HFF-Myc (cell line): ENCODE results near the gene ELAVL1.

Experiments
- DNase-seq: peaks from one replicate; pipeline ENCODE4 v3.0.0-alpha.2; 2011; ENCODE audit warnings: low read depth; ENCODE audit errors: extremely low read depth
- H3K4me3 ChIP-seq: replicated peaks from 2 replicates; pipeline ENCODE4 v1.5.1; 2011; ENCODE audit warnings: low read depth, mild to moderate bottlenecking, control low read depth, low read length
- CTCF ChIP-seq: IDR thresholded peaks from 2 replicates; pipeline ENCODE4 v1.5.1; 2012; ENCODE audit warnings: mild to moderate bottlenecking, low read depth, low read length, control low read depth; ENCODE audit errors: missing control alignments

The ELAVL1 gene

DNA sequence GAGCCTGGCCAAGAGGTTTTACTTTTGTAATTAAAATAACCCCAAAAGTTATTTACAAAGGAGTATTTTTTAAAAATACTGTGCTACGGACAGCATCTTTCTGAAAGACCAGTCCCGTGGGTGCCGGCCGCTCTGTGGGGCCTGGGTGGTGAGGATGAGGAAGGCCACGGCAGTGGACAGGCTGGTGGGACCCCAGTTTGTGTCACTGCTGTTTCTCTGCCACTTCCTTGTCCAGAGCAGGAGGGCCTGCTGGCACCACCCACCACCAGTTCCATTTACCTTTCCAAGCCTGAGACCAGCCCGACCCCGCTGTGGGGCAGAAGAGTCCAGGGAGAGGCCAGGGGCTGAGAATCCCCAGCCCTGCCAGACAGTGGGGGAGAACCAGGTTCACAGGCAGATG, 23.8 kb downstream of the ELAVL1 start:
- TF ChIP-seq CTCF = no peak
- DNase-seq = no peak
- H3K4me3 ChIP-seq = no peak overlapping the region

DNA sequence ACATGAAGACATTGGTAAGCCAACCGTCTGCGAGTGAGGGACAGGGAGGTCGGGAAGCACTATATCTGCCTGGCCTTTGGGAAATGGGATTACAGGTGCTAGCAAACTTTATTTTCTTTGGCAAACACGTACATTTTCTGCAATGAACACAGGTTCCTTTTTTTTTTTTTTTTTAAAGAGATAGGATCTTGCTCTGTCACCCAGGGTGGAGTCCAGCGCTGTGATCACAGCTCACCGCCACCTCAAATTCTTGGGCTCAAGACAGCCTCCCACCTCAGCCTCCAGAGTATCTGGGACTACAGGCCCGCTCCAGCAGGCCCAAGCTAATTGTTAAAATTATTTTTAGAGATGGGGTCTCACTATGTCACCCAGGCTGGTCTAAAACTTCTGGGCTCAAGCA, 24.2 kb downstream of the ELAVL1 start:
- DNase-seq = no peak
- TF ChIP-seq CTCF = no peak
- H3K4me3 ChIP-seq = no peak overlapping the region

- no peak for TF ChIP-seq CTCF
- no peak for DNase-seq
- H3K4me3 ChIP-seq = no peak overlapping the region
Measured at GRCh38 chr19:7980635-7981121, 24.8 kb downstream of the ELAVL1 start.

GRCh38 chr19:7980168-7980567, 25.3 kb downstream of the ELAVL1 start:
- no peak for DNase-seq
- TF ChIP-seq CTCF = no peak

GRCh38 chr19:7979559-7979958, 25.9 kb downstream of the ELAVL1 start:
- no peak overlapping the region for H3K4me3 ChIP-seq
- no peak for DNase-seq
- no peak for TF ChIP-seq CTCF

More at GRCh38 chr19:7980168-7980567, 25.3 kb downstream of the ELAVL1 start:
- no peak overlapping the region for H3K4me3 ChIP-seq

GRCh38 chr19:7979011-7979410, 26.4 kb downstream of the ELAVL1 start:
- DNase-seq = no peak
- no peak for TF ChIP-seq CTCF

GRCh38 chr19:7978179-7978825, 27.1 kb downstream of the ELAVL1 start:
- TF ChIP-seq CTCF = no peak
- H3K4me3 ChIP-seq = no peak overlapping the region
- no peak for DNase-seq

More at GRCh38 chr19:7979011-7979410, 26.4 kb downstream of the ELAVL1 start:
- H3K4me3 ChIP-seq = no peak overlapping the region
